ENCODE results near the gene CABP7.

DNA sequence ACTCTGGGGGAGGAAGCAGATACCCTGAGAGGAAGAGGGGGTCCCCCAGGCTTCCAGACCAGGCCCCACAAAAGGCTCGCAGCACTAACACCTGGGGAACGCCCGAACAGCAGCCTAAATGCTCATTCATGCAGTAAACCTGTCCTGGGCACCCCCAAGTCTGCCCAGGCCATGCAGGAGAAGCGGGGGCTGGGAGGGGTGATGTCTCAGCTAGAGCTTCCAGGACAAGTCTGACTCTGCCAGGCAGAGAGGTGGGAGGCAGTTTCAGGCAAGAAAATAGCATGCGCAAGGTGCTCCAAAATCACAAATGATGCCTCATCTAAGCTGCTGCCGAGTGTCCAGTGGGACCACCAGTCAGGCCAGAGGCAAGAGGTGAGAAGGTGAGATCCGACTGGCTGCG, 14.6 kb downstream of the CABP7 start:
- TF ChIP-seq, protein P1, sequence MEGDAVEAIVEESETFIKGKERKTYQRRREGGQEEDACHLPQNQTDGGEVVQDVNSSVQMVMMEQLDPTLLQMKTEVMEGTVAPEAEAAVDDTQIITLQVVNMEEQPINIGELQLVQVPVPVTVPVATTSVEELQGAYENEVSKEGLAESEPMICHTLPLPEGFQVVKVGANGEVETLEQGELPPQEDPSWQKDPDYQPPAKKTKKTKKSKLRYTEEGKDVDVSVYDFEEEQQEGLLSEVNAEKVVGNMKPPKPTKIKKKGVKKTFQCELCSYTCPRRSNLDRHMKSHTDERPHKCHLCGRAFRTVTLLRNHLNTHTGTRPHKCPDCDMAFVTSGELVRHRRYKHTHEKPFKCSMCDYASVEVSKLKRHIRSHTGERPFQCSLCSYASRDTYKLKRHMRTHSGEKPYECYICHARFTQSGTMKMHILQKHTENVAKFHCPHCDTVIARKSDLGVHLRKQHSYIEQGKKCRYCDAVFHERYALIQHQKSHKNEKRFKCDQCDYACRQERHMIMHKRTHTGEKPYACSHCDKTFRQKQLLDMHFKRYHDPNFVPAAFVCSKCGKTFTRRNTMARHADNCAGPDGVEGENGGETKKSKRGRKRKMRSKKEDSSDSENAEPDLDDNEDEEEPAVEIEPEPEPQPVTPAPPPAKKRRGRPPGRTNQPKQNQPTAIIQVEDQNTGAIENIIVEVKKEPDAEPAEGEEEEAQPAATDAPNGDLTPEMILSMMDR (IDR thresholded peaks at IDR 0.05): no peak
- TF ChIP-seq POLR2A (IDR thresholded peaks at IDR 0.05): no peak

Data from thyroid gland (tissue), 4 donors.